Liver (tissue), 9 donors: Measurements from ENCODE around the gene PLEKHO2. TPM values are rescaled to one million over a fixed set of nuclear protein-coding genes. Genes with fewer than 3 reads are reported as not detected.

Experiments used
- DNase-seq: peaks from one replicate; pipeline ENCODE4 v3.0.0-alpha.2; 2017; ENCODE audit warnings: low spot score
- H3K27ac ChIP-seq, 2 donors: one replicate each; pipeline ENCODE4 v1.7.0; 2013; ENCODE audit warnings: inconsistent platforms in 2 of 2, low read length in 2 of 2, control low read depth in 1 of 2, low read depth in 1 of 2, mild to moderate bottlenecking in 1 of 2
- H3K27me3 ChIP-seq, 4 donors: one replicate each; pipeline versions ENCODE4 v1.6.1 to v1.7.0; 2013; ENCODE audit warnings: low read length in 3 of 4, inconsistent platforms in 1 of 4, mild to moderate bottlenecking in 1 of 4, moderate library complexity in 1 of 4; ENCODE audit not compliant: control insufficient read depth in 4 of 4, insufficient read depth in 4 of 4
- H3K36me3 ChIP-seq, 4 donors: one replicate each; pipeline versions ENCODE4 v1.6.1 to v1.7.0; 2013; ENCODE audit warnings: low read length in 3 of 4, mild to moderate bottlenecking in 3 of 4, low read depth in 1 of 4, moderate library complexity in 1 of 4; ENCODE audit not compliant: control insufficient read depth in 4 of 4, insufficient read depth in 3 of 4
- H3K4me1 ChIP-seq, 4 donors: one replicate each; pipeline versions ENCODE4 v1.6.1 to v1.7.0; 2013; ENCODE audit warnings: low read length in 3 of 4, mild to moderate bottlenecking in 3 of 4, moderate library complexity in 1 of 4; ENCODE audit not compliant: control insufficient read depth in 4 of 4, insufficient read depth in 4 of 4
- H3K4me3 ChIP-seq, 3 donors: one replicate each; pipeline versions ENCODE4 v1.6.1 to v1.7.0; 2013; ENCODE audit warnings: low read length in 3 of 3, control low read depth in 1 of 3, low read depth in 1 of 3, mild to moderate bottlenecking in 1 of 3
- H3K9ac ChIP-seq, 2 donors: one replicate each; pipeline ENCODE4 v1.7.0; 2013; ENCODE audit warnings: low read length in 2 of 2, mild to moderate bottlenecking in 2 of 2, moderate library complexity in 2 of 2, control low read depth in 1 of 2, low read depth in 1 of 2
- H3K9me3 ChIP-seq, 4 donors: one replicate each; pipeline versions ENCODE4 v1.6.1 to v1.7.0; 2013; ENCODE audit warnings: low read length in 3 of 4; ENCODE audit not compliant: control insufficient read depth in 4 of 4
- ATF3 ChIP-seq: IDR thresholded peaks from 2 replicates; pipeline ENCODE4 v1.6.1; 2016; ENCODE audit warnings: antibody characterized with exemption
- EGR1 ChIP-seq, 2 donors: IDR thresholded peaks; 2 replicates each; pipeline ENCODE4 v1.6.1; 2016 to 2018; ENCODE audit warnings: antibody characterized with exemption in 2 of 2, low read depth in 2 of 2
- FOXA2 ChIP-seq: IDR thresholded peaks from 2 replicates; pipeline ENCODE4 v1.6.1; 2016; ENCODE audit warnings: antibody characterized with exemption
- GABPA ChIP-seq, 2 donors: IDR thresholded peaks in 1 of 2; conservative IDR thresholded peaks in 1 of 2; 2 replicates each; pipeline ENCODE4 v1.6.1; 2016; ENCODE audit warnings: antibody characterized with exemption in 2 of 2, mild to moderate bottlenecking in 1 of 2, moderate library complexity in 1 of 2
- HNF4A ChIP-seq, 2 donors: conservative IDR thresholded peaks; 2 replicates each; pipeline ENCODE4 v1.6.1; 2016; ENCODE audit warnings: antibody characterized with exemption in 2 of 2, mild to moderate bottlenecking in 2 of 2
- HNF4G ChIP-seq: IDR thresholded peaks from 2 replicates; pipeline ENCODE4 v1.6.1; 2016; ENCODE audit warnings: antibody characterized with exemption
- RAD21 ChIP-seq, 2 donors: IDR thresholded peaks; 2 replicates each; pipeline ENCODE4 v1.6.1; 2016; ENCODE audit warnings: antibody characterized with exemption in 2 of 2, mild to moderate bottlenecking in 2 of 2
- RXRA ChIP-seq, 2 donors: IDR thresholded peaks; 2 replicates each; pipeline ENCODE4 v1.6.1; 2017 to 2018; ENCODE audit warnings: antibody characterized with exemption in 2 of 2, mild to moderate bottlenecking in 1 of 2
- TAF1 ChIP-seq: conservative IDR thresholded peaks from 2 replicates; pipeline ENCODE4 v1.6.1; 2016; ENCODE audit warnings: antibody characterized with exemption, mild to moderate bottlenecking
- YY1 ChIP-seq: IDR thresholded peaks from 2 replicates; pipeline ENCODE4 v1.6.1; 2016; ENCODE audit warnings: antibody characterized with exemption, mild to moderate bottlenecking
- ZBTB33 ChIP-seq: IDR thresholded peaks from 2 replicates; pipeline ENCODE4 v1.6.1; 2016; ENCODE audit warnings: antibody characterized with exemption
- WGBS: extraction: QIAGEN DNeasy Blood & Tissue Kit; methylation state at CpG from one replicate; pipeline ENCODE4 v1.1.7; 2013; 5-methylcytosine and 5-hydroxymethylcytosine counted together
- polyA plus RNA-seq, 2 donors: library from polyadenylated mRNA; stranded (reverse) in 1 of 2; unstranded in 1 of 2; fragments of 200-250 nt in 1 of 2; fragments of >200 nt in 1 of 2; fragmentation: Nextera tagmentation in 1 of 2; extraction: Ambion mirVana in 1 of 2; gene quantifications; one replicate each; pipeline versions ENCODE4 v1.2.1 to v1.2.3, GENCODE V29; 2013 to 2015
- total RNA-seq, 2 donors: library from RNA; depleted of rRNA; stranded (reverse); fragments of >200 nt; gene quantifications; one replicate each; pipeline ENCODE4 v1.2.3, GENCODE V29; 2014
- TF ChIP-seq, protein P1 (sequence below): IDR thresholded peaks from 2 replicates; pipeline ENCODE4 v1.6.1; 2016; ENCODE audit warnings: antibody characterized with exemption, mild to moderate bottlenecking
- TF ChIP-seq, protein P2 (sequence below): fragments of 150-350 bp; IDR thresholded peaks from 2 replicates; pipeline ENCODE4 v1.5.1; 2017; ENCODE audit warnings: improper control_type of control experiment, low read depth, low read length; ENCODE audit not compliant: missing input control
- donor health status: healthy.
- donor health status: healthy.
- donor health status: healthy.
- donor health status: healthy.
- donor health status: healthy.

PLEKHO2 gene
- total and polyA plus RNA-seq, 4 donors, result 2.0 to 11.3 (median 8.5) TPM

- Histone ChIP-seq H3K4me1 (peaks cover 0 to 20% (median 11%) of the 10 kb centered on the region in 4 donors), H3K27me3 (no peaks in the 10 kb centered on the region), H3K36me3 (peaks cover 0 to 2% (median 0%) of the 10 kb centered on the region in 4 donors), H3K27ac (no peak overlapping the region), H3K9me3 (no peaks in the 10 kb centered on the region), H3K9ac (no peak overlapping the region), H3K4me3 (no peak overlapping the region)
- WGBS, result 87% methylated on average over 4 of the region's 4 CpGs
- TF ChIP-seq TAF1, result no peak
- TF ChIP-seq YY1, result no peak
- TF ChIP-seq, protein P1, sequence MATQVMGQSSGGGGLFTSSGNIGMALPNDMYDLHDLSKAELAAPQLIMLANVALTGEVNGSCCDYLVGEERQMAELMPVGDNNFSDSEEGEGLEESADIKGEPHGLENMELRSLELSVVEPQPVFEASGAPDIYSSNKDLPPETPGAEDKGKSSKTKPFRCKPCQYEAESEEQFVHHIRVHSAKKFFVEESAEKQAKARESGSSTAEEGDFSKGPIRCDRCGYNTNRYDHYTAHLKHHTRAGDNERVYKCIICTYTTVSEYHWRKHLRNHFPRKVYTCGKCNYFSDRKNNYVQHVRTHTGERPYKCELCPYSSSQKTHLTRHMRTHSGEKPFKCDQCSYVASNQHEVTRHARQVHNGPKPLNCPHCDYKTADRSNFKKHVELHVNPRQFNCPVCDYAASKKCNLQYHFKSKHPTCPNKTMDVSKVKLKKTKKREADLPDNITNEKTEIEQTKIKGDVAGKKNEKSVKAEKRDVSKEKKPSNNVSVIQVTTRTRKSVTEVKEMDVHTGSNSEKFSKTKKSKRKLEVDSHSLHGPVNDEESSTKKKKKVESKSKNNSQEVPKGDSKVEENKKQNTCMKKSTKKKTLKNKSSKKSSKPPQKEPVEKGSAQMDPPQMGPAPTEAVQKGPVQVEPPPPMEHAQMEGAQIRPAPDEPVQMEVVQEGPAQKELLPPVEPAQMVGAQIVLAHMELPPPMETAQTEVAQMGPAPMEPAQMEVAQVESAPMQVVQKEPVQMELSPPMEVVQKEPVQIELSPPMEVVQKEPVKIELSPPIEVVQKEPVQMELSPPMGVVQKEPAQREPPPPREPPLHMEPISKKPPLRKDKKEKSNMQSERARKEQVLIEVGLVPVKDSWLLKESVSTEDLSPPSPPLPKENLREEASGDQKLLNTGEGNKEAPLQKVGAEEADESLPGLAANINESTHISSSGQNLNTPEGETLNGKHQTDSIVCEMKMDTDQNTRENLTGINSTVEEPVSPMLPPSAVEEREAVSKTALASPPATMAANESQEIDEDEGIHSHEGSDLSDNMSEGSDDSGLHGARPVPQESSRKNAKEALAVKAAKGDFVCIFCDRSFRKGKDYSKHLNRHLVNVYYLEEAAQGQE, result no peak
- no peak for TF ChIP-seq ZBTB33
- no peak for TF ChIP-seq HNF4A (conservative IDR thresholded peaks at IDR 0.05)
- TF ChIP-seq, protein P2, sequence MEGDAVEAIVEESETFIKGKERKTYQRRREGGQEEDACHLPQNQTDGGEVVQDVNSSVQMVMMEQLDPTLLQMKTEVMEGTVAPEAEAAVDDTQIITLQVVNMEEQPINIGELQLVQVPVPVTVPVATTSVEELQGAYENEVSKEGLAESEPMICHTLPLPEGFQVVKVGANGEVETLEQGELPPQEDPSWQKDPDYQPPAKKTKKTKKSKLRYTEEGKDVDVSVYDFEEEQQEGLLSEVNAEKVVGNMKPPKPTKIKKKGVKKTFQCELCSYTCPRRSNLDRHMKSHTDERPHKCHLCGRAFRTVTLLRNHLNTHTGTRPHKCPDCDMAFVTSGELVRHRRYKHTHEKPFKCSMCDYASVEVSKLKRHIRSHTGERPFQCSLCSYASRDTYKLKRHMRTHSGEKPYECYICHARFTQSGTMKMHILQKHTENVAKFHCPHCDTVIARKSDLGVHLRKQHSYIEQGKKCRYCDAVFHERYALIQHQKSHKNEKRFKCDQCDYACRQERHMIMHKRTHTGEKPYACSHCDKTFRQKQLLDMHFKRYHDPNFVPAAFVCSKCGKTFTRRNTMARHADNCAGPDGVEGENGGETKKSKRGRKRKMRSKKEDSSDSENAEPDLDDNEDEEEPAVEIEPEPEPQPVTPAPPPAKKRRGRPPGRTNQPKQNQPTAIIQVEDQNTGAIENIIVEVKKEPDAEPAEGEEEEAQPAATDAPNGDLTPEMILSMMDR, result no peak
- no peak for TF ChIP-seq FOXA2
- TF ChIP-seq RAD21 (IDR thresholded peaks at IDR 0.05), result no peak
- no peak for TF ChIP-seq HNF4G
- no peak for TF ChIP-seq RXRA (IDR thresholded peaks at IDR 0.05)
- DNase-seq, result no peak
Measured at GRCh38 chr15:64854041-64854440, 12.3 kb downstream of the PLEKHO2 start.

DNA sequence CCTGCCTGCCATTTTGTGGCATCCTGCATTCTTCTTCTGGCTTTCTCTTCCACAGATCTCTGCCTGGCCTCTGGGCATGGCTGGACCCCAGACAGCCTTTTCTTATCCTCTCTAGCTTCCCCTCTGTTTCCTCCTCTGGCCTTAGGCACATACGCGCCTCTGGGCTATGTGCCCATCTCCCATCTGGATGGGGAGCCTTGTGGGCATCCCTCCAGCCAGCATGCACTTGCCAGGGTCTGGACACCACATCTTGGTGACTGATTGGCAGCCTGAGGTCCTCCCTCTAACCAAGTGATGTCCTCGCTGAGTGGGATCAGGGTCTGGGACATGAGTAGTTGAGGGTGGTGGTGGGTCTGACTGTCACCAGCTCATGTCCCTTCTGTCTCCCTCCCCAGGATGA lies 12.8 kb downstream of the PLEKHO2 start:
- WGBS, result 86% methylated on average over 3 of the region's 3 CpGs
- no peaks in the 10 kb centered on the region for H3K9me3 ChIP-seq
- H3K27me3 ChIP-seq, result no peaks in the 10 kb centered on the region
- no peak overlapping the region for H3K4me3 ChIP-seq
- no peak overlapping the region for H3K9ac ChIP-seq
- no peak for DNase-seq
- peaks cover 0 to 20% (median 11%) of the 10 kb centered on the region in 4 donors for H3K4me1 ChIP-seq
- H3K36me3 ChIP-seq, result peaks cover 0 to 2% (median 0%) of the 10 kb centered on the region in 4 donors
- no peak overlapping the region for H3K27ac ChIP-seq
- TF ChIP-seq EGR1 (IDR thresholded peaks at IDR 0.05; ENCODE audit: low read depth in 2 of 2) (no peak), HNF4G (no peak), GABPA (IDR thresholded peaks at IDR 0.05 in 1 of 2, conservative IDR thresholded peaks at IDR 0.05 in 1 of 2) (no peak), ATF3 (no peak)
